GM20431 (cell line): ENCODE measurements around the gene PKN3.

Source experiments
- in situ Hi-C: fragments of 300-500 bp; cut with MseI, MboI; formaldehyde crosslinking; loops from one replicate; pipeline ENCODE4 v1.15.0; 2020; ENCODE audit warnings: low sequenced_read_pairs; ENCODE audit not compliant: unreplicated experiment

Gene PKN3

DNA sequence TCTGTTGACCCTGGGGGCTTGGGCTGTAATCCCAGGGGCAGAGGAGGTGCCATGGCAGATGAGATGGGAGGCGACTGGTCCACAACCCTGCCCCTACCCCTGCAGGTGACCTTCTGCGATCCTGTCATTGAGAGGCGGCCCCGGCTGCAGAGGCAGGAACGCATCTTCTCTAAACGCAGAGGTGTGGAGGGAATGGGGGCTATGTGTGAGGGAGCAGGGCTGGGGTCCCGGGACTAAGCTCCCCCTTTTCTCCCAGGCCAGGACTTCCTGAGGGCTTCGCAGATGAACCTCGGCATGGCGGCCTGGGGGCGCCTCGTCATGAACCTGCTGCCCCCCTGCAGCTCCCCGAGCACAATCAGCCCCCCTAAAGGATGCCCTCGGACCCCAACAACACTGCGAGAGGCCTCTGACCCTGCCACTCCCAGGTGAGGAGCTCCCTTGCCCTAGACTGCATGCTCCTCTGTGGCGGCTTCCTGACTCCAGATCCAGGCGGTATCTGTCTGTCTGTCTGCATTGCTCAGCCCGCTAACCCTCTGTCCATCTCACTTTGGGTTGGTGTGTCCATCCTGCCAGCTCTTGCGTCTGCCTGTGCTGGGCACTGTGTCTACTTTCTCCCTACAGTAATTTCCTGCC, 11.8 kb downstream of the PKN3 start:
- in situ Hi-C loops: no loop called here

DNA sequence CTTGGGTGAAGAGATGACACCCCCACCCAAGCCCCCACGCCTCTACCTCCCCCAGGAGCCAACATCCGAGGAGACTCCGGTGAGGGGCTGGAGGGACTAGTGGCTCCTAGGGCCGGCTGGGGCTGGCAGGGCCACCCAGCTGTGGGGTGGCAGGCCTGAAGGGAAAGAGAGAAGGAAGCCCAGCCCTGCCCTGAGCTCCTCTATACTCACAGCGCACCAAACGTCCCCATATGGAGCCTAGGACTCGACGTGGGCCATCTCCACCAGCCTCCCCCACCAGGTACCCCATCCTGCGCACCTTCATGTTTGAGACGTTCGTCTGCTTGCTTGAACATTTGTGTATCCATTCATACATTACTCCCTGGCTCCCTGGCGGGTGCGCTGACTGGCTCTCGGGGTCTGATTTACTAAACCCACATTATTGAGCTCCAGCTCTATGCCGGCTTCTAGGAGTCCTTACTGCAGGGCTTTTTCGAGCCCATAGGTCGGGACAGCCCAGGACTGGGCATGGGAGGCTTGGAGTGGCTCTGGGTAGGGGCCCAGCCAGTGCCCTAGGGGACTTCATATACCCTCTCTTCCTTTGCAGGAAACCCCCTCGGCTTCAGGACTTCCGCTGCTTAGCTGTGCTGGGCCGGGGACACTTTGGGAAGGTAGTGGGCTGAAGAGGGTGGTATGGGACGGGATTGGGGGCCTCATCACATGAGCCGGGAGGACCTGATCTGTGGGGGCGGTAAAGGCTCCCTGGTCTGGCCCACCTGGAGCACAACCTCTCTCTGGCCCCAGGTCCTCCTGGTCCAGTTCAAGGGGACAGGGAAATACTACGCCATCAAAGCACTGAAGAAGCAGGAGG, 12.5 kb downstream of the PKN3 start:
- in situ Hi-C loops: no loop called here

DNA sequence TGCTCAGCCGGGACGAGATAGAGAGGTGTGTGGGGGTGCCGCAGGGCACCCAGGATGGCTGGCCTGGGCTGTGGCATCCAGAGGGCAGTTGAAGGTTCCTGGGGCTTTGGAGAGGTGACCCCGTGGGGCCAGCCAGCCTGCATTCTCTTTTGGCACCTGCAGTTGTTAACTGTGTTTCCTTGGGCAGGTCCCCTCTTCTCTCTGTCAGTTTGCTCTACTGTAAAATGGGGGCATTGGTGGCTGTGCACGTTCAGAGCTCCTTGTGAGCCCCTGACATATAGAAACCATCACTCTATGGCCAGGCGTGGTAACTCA, 13.1 kb downstream of the PKN3 start:
- in situ Hi-C loops: no loop called here

DNA sequence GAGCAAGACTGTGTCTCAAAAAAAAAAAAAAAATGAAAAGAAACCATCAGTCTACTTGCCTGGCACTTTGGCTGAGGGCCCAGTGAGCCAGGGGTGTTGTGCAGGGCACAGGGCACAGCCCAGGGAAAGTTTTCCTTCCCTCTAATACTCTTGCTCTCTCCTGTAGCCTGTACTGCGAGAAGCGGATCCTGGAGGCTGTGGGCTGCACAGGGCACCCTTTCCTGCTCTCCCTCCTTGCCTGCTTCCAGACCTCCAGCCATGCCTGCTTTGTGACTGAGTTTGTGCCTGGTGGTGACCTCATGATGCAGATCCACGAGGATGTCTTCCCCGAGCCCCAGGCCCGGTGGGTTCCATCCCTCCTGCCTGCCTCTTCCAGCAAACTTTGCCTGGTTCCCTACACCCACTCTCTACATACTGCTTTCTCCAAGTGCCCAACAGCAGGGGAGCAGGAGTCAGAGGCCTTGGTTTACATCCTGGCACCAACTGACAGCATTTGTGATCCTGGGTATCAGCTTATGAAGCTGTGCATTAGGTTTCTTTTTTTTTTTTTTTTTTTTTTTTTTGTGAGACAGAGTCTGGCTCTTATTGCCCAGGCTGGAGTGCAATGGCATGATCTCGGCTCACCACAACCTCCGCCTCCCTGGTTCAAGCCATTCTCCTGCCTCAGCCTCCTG, 14.4 kb downstream of the PKN3 start:
- in situ Hi-C loops: no loop called here

DNA sequence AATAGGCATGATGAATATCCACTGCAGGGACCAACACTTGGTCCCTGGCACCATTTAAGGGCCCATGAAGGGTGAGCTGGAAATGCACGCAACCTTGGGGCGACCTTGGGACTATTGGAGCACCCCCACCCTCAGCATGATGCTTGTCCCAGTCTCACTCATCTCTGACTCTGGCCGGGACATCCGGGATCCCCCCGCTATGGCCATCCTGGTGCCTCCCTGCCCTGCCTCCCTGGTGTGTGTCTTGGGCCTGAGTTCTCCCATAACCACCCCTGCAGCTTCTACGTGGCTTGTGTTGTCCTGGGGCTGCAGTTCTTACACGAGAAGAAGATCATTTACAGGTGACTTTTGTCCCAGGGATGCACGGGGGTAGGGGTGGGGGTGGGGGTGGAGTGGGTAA, 15.7 kb downstream of the PKN3 start:
- in situ Hi-C loops: no loop called here

DNA sequence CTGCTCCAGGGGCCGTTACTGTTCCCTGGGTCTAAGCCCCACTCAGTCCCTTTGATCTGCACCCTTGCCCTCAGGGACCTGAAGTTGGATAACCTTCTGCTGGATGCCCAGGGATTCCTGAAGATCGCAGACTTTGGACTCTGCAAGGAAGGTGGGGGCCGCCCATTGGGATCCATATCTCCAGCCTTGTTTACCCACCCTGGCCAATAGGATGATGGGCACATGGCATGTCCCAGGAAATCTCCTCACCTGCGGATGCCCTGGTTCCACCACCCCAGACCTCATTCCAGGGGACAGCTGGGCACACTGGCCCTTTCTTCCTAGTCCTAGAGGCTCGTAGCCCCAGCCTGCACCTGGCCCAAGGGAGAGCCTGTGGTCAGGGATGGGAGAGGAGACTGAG, 16.2 kb downstream of the PKN3 start:
- in situ Hi-C loops: no loop called here

DNA sequence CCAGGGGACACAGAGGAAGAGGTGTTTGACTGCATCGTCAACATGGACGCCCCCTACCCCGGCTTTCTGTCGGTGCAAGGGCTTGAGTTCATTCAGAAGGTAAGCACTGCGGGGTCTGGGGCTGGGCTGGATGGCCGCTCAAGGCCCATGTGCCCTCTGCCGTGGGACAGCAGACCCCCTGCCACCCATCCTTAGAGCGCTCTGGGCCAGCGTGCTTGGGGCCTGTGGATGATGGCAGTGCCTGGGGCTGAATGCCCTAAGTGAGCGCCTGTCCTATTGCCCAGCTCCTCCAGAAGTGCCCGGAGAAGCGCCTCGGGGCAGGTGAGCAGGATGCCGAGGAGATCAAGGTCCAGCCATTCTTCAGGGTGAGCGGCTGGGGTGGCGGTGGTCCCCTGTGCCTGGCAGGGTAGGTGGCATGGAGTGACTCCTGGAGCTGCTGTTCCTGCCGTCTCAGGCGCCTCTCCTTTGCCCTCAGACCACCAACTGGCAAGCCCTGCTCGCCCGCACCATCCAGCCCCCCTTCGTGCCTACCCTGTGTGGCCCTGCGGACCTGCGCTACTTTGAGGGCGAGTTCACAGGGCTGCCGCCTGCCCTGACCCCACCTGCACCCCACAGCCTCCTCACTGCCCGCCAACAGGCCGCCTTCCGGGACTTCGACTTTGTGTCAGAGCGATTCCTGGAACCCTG, 17.8 kb downstream of the PKN3 start:
- in situ Hi-C loops: no loop called here

DNA sequence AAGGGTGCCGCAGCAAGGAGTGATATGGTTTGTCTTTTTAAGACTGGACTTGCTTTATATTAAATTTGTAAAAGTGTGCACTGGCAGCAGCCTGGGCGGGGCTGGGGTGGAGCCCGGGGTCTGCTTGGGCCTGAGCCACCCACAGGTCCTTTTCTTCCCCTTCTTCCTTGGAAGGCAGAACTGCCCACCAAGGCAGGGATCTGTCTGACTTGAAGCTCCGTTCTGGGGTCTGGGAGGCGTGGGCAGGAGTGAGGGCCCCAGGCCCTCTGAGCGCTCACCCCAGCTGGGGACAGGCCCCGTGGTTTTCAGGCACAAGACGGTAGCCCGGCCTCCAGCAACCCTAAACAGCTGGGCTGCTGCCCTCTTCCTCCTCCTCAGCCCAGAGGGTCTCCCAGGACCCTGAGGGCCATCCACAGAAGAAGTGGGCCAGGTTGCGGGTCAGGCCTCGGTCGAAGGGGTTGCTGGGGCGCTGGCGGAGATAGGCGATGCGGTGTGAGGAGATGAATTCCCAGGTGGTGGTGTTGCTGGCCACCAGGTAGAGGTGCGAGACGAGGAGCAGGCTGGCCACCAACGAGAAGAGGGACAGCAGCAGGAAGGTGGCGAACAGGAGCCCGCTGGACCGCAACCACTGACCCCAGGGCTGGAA, 18.7 kb downstream of the PKN3 start:
- in situ Hi-C loops: no loop called here

DNA sequence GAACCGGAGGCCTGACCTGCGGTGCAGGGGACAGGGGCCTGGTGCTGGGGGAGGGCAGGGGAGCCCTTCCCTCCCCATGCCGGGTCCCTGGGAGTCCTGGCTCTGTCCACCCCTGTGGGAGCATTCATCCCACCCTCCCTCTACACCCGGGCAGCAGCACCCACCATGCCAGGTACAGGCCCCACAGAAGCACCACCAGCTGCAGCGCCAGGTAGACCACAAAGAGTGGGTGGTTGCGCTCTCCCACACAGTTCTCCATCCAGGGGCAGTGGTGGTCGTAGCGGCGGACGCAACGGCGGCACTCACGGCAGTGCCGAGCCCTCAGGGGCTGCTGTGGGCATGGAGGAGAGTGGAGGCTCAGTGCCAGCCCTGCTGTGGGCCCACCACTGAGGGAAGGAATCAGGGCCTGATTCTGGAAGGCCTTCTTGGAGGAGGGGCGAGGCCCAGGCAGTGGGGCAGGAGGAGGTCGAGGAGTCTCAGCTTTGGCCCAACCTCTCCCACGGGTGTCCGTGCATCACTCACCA, 19.2 kb downstream of the PKN3 start:
- in situ Hi-C loops: no loop called here

DNA sequence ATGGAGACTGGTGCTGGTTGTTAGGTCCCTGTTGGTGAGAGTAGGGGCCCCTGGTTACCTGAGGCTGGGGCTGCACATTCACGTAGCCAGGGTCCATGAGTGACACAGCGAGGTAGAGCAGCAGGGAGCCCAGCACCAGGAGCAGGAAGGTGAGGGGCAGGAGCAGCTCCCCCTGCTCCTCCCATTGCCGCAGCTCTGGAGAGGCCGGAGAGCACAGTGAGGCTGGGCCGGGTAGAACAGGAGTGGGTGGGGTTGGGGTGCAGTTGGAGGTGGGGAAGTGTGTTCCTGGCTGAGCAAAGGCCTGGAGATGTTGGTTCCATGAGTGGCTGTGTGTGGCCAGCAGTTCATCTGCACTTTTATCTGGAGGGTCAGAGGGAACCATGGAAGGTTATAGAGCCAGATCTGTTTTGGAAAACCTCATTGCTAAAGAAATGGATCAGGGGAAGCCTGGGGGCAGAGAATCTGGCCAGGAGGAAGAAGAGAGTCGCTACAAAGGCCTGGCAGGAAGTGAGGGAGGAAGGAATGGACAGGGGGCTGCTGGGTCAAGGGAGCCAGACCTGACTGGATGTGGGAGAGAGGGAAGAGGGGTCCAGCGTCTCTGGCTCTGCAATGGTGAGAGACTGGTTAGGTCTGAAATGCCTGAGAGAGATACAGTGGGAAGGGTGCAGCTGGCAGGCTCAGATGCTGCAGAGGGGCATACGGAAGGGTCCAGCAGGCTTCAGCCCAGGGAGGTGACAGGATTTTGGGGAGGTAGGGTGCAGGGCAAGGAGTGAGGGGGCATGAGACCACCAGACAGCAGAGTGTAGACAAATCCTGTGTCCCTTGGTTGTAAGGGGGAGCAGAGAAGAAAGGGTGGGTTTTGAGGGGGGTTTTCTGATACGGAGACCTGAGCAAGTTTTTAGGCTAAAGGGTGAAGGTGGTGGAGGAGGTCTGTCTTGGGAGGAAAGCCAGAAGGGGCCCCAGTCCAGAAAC, 20.4 kb downstream of the PKN3 start:
- in situ Hi-C loops: no loop called here

DNA sequence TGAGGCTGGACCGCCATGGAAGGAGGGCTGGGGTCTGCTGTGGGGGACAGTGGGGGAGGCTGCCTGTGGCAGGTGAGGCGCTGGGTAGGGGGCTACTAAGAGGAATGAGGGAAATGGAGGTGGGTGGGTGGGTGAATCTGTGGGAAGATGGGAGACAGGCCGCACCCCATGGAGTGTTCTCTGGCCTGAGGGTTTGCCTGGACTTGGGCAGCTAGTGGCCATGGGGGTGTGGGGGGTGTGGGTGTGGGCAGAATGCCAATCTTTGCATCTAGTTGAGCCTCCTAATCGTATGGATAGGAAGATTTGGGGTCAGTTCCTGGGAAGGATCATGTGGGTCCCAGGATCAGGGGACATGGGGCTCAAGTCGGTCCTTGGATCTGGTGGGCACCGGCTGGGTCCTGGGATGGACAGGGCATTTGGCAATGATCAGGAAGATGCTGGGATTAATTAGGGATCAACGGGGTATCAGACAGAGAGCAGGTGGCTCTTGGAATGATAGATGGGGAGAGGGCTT, 21.1 kb downstream of the PKN3 start:
- in situ Hi-C loops: no loop called here

DNA sequence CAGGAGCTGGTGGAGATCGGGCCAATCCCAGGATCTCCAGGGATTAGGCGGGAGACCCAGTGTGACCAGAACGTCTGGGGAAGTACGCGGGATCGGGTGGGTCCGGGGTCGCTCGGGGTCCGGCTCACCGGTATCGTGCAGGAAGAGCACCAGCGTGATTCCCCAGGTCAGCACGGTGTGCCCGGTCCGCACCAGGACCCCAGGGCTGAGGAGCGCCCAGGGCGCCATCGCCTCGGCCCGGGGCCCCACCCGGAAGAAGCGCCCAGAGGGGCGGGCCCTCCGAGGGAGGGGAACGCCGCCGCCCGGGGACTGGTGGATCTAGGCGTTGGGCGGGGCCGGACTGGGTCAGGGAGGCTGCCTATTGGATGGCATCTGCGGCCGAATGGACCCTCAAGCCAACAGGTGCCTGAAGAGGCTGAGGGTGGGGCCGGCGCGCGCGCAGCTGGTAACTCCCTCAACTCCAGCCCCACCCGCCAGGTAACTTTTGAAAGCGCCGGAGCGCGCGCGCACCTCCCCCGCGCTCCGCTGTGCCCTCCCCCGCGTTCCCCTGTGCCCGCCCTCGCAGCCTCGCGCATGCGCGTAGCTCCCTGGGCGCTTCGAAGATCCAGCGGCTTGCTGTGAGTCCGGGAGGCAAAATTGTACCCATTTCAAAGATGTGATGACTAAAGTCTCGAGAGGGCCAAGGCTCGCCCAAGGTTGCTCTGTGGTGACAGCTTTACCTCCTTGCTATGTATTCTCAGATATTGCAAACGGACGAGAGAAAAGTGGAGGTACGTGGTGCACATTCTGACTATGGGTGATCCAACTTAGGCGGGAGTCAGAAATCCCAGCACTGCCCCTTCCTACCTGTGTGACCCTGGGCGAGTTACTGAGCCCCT, 21.8 kb downstream of the PKN3 start, which contains the start of gene ZDHHC12:
Gene ZDHHC12, minus strand, starts transcription at position 262 of the 878 bp plus-strand sequence. Its CDS starts 34 bp downstream, at position 228.
- in situ Hi-C loops: no loop called here

DNA sequence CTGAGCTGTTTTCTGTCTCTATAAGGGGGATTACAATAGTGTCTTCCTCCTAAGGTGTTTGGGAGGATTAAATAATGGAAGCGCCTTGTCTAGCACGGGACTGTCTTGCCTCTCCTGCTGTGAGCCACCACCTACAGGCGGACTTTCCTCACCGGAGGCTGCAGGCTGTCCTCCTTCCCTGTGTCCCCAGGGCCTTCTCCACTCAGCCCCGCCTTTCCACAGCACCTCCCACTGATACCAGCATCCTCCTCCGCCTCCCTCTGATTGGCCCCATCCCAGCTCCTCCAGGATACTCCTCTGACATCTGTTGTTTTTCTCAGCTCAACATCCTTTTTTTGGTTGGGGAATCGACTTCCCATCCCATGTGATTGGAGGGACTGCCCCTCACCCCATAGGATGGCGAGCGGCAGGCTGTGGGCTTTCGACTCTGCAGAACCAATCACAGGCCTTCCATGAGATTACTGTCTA, 22.5 kb downstream of the PKN3 start:
- in situ Hi-C loops: no loop called here

DNA sequence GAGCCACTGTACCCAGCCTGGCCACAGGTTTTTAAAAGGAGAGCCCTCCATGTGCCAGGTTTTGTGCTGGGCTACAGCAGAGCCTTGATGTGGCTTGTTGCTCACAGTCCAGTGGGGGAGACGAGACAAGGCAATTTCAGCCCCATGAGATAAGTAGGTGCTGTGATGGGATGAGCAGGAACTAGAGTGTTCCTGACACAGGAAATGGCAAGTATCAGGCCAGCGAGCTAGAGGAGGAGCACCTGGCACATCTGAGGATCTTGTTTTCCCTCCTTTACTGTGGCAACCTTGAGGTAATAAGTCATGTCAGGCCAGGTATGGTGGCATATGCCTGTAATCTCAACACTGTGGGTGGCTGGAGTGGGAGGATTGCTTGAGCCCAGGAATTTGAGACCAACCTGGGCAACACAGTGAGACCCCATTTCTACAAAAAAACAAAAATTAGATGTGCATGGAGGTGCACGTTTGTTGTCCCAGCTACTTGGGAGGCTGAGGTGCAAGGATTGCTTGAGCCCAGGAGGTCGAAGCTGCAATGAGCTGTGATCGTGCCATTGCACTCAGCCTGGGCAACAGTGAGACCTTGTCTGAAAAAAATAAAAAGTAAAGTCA, 25.4 kb downstream of the PKN3 start:
- in situ Hi-C loops: no loop called here

DNA sequence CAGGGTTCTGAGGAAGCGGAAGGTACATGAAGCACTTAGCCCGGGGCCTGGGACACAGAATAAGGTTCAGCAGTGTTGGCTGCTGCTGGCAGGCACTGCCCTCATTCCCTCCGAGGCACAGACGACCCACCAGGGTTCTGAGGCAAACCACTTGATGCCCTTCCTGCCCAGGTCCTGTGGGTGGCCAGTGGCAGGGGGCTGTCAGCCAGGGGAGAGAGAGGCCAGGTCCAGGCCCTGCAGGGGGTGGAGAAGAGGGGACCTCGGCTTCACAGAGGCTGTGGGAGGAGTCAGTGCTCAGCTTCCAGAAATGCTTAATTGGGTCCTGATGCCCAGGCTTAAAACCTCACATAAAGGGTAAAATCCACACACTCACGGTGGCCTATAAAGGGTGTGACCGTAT, 26.0 kb downstream of the PKN3 start:
- in situ Hi-C loops: no loop called here

DNA sequence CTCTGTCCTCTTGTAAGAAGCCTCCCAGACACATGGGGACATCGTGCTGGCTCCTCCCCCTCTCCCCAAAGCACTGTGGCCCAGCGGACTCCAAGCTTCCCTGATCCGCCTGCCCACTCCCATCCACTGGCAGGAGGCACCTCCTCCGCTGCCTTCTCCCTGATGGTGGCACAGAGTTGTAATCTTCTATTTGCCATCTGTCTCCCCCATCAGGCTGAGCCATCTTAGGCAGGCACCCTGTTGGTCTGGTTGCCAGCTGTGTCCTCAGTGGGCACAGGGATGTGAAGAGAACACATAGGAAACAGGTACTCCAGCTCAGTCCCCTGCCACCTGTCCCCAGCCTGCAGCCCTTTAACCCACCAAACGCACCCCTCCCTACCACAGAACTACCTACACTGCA, 27.0 kb downstream of the PKN3 start:
- in situ Hi-C loops: no loop called here
